Measurements from ENCODE around the gene CCDC187. TPM values are rescaled to one million over a fixed set of nuclear protein-coding genes. Genes with fewer than 3 reads are reported as not detected.

The CCDC187 gene
- polyA plus RNA-seq, 3 donors: not detected

DNA sequence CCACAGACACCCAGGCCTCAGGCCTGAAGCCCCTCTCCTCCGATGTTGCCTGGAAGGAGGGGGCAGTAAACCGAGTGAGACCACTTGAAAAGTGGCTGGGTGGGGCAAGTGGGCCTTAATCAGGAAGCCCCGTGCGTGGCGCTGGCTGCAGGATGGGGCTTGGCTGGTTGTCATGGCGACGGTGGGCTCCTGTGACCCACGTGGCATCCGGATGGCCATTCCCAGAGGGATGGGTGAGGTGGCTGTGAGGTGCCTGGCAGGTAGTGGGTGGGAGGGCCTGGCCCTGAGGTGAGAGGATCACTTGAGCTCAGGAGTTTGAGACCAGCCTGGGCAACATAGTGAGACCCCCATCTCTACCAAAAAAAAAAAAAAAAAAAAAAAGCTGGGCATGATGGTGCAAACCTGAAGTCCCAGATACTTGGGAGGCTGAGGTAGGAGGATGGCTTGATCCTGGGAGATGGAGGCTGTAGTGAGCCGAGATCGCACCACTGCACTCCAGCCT, 28.6 kb upstream of the CCDC187 start:
- TF ChIP-seq, protein P1, sequence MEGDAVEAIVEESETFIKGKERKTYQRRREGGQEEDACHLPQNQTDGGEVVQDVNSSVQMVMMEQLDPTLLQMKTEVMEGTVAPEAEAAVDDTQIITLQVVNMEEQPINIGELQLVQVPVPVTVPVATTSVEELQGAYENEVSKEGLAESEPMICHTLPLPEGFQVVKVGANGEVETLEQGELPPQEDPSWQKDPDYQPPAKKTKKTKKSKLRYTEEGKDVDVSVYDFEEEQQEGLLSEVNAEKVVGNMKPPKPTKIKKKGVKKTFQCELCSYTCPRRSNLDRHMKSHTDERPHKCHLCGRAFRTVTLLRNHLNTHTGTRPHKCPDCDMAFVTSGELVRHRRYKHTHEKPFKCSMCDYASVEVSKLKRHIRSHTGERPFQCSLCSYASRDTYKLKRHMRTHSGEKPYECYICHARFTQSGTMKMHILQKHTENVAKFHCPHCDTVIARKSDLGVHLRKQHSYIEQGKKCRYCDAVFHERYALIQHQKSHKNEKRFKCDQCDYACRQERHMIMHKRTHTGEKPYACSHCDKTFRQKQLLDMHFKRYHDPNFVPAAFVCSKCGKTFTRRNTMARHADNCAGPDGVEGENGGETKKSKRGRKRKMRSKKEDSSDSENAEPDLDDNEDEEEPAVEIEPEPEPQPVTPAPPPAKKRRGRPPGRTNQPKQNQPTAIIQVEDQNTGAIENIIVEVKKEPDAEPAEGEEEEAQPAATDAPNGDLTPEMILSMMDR (IDR thresholded peaks at IDR 0.05): no peak
- intact Hi-C loops (cut with micrococcal nuclease): no loop called here
- no peak overlapping the region for H3K4me2 ChIP-seq (replicated peaks; ENCODE audit: extremely low read depth, low read length, poor library complexity, severe bottlenecking)
- H4K20me1 ChIP-seq (ENCODE audit: insufficient read depth, low read length): no peaks in the 10 kb centered on the region
- H3K4me3 ChIP-seq (replicated peaks in 1 of 3; ENCODE audit: low read depth in 2 of 3, low read length in 3 of 3): no peak overlapping the region
- no peaks in the 10 kb centered on the region for H3K9me3 ChIP-seq (replicated peaks in 1 of 2; ENCODE audit: control insufficient read depth in 1 of 2, insufficient read depth in 1 of 2, low read length in 2 of 2)
- no peak overlapping the region for H2AFZ ChIP-seq (ENCODE audit: insufficient read depth, low read depth, low read length, poor library complexity, severe bottlenecking)
- Mint-ChIP-seq H3K27ac (no peak overlapping the region), H3K4me1 (peaks cover 9% of the 10 kb centered on the region), H3K4me3 (no peak overlapping the region), H3K9me3 (no peaks in the 10 kb centered on the region), H3K36me3 (no peaks in the 10 kb centered on the region), H3K27me3 (ENCODE audit: low read depth in 3 of 3) (peaks cover 7 to 13% (median 10%) of the 10 kb centered on the region in 3 donors)
- peaks cover 13 to 14% of the 10 kb centered on the region in 2 donors for H3K4me1 ChIP-seq (ENCODE audit: control insufficient read depth in 1 of 2, insufficient read depth in 2 of 2, low read length in 2 of 2)
- no peak overlapping the region for H3K27ac ChIP-seq (ENCODE audit: low read depth in 1 of 2, low read length in 2 of 2)
- 95% methylated on average over 9 of the region's 11 CpGs for WGBS (ENCODE audit: insufficient coverage)
- no peak for DNase-seq
- H3K27me3 ChIP-seq (ENCODE audit: control insufficient read depth in 2 of 2, insufficient read depth in 2 of 2, low read length in 2 of 2): peaks cover 0 to 15% of the 10 kb centered on the region in 2 donors
- no peaks in the 10 kb centered on the region for H3K79me2 ChIP-seq (ENCODE audit: insufficient read depth, low read length)
- no peak overlapping the region for H3K9ac ChIP-seq (ENCODE audit: insufficient read depth, low read length, poor library complexity, severe bottlenecking)
- H3K36me3 ChIP-seq (replicated peaks in 1 of 2; ENCODE audit: control insufficient read depth in 1 of 2, insufficient read depth in 2 of 2, low read length in 2 of 2): no peaks in the 10 kb centered on the region

DNA sequence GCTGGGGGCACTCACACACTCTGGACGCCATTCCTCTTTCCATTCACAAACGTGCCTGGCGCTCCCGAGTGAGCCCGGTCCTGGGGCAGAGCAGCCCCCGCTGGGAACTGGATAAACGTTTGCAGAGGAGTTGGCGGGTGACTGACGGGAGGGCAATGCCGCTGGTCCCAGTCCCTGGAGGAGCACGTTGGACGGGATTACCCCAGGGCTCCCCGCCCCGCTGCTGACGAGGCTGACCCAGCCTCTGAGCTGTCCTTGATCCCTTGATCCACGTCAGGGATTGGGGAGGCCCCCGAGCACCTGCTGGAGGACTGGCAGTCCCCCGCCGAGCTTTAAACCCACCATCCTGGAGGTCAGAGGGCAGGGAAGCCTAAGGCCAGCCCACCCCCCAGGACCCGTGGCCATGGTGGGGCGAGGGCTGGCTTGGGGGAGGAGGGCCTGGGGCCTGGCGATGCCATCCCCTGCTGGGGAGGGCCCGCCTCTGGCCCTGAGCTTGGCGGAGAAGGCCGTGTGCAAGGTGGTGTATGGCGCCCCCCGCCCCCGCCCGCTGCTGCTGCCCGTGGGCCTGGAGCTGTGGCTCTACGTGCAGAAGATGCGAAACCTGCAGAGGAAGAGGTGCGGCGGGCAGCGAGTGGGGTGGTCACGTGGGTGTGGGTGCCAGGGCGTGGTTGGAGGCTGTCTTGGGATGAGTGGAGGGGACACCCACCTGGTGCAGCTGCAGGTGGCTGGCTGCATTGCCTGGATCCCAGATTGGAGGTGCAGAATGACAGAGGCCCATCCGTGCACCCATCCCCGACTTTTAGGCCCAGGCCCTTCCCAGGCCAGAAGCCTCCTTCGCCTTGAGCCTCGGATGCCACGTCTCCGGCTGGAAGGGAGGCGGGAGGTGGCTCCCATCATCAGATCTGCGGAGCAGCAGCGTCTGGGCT, 27.9 kb upstream of the CCDC187 start:
- H3K79me2 ChIP-seq (ENCODE audit: insufficient read depth, low read length): no peaks in the 10 kb centered on the region
- H3K9ac ChIP-seq (ENCODE audit: insufficient read depth, low read length, poor library complexity, severe bottlenecking): no peak overlapping the region
- peaks cover 8 to 18% (median 11%) of the 10 kb centered on the region in 3 donors for H3K27me3 Mint-ChIP-seq (ENCODE audit: low read depth in 3 of 3)
- H3K9me3 Mint-ChIP-seq: no peaks in the 10 kb centered on the region
- no peak overlapping the region for H3K27ac ChIP-seq (ENCODE audit: low read depth in 1 of 2, low read length in 2 of 2)
- peak overlapping the region in 1 of 7 donors; percentile 65 for H3K27ac Mint-ChIP-seq
- H3K4me3 ChIP-seq (replicated peaks in 1 of 3; ENCODE audit: low read depth in 2 of 3, low read length in 3 of 3): no peak overlapping the region
- peaks cover 16 to 17% of the 10 kb centered on the region in 2 donors for H3K4me1 ChIP-seq (ENCODE audit: control insufficient read depth in 1 of 2, insufficient read depth in 2 of 2, low read length in 2 of 2)
- TF ChIP-seq, protein P1 (IDR thresholded peaks at IDR 0.05): no peak
- no peaks in the 10 kb centered on the region for H3K9me3 ChIP-seq (replicated peaks in 1 of 2; ENCODE audit: control insufficient read depth in 1 of 2, insufficient read depth in 1 of 2, low read length in 2 of 2)
- 92% methylated on average over 43 of the region's 46 CpGs for WGBS (ENCODE audit: insufficient coverage)
- H3K36me3 ChIP-seq (replicated peaks in 1 of 2; ENCODE audit: control insufficient read depth in 1 of 2, insufficient read depth in 2 of 2, low read length in 2 of 2): no peaks in the 10 kb centered on the region
- peaks cover 0 to 19% of the 10 kb centered on the region in 2 donors for H3K27me3 ChIP-seq (ENCODE audit: control insufficient read depth in 2 of 2, insufficient read depth in 2 of 2, low read length in 2 of 2)
- no peaks in the 10 kb centered on the region for H3K36me3 Mint-ChIP-seq
- no peak overlapping the region for H3K4me3 Mint-ChIP-seq
- DNase-seq: no peak
- intact Hi-C loops (cut with micrococcal nuclease): no loop called here
- H4K20me1 ChIP-seq (ENCODE audit: insufficient read depth, low read length): no peaks in the 10 kb centered on the region
- H2AFZ ChIP-seq (ENCODE audit: insufficient read depth, low read depth, low read length, poor library complexity, severe bottlenecking): no peak overlapping the region
- no peak overlapping the region for H3K4me2 ChIP-seq (replicated peaks; ENCODE audit: extremely low read depth, low read length, poor library complexity, severe bottlenecking)
- peaks cover 10% of the 10 kb centered on the region for H3K4me1 Mint-ChIP-seq
